Measurements from ENCODE around the gene ACTR3. TPM values are rescaled to one million over a fixed set of nuclear protein-coding genes. Genes with fewer than 3 reads are reported as not detected.
A peak's percentile ranks its signal among the peaks of the same experiment; 100 is the strongest.

The ACTR3 gene
- total and polyA plus RNA-seq, 10 of the 15 experiments (the other 5 are each of a cell fraction or from before 2014, with no cell fraction given), result 79.1 to 616 (median 471) TPM

DNA sequence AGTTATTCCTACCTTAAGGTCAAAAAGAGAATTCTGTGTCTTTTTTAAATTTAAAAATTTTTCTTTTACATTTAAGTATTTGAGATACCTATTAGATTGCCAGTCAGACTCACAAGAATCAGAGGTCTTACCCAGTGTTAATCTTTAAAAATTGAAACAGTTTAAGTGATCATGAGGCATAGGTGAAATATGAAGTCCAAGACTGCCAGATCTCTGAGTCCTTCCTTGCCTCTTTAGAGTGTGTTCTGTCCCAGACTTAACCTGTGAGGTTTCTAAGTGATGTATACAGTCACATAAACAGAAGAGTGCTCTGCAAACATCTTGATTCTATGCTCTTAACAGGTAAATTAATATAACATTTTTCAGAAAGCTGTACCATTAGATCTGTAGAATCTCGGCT, 40.6 kb downstream of the ACTR3 start (continued):
- TF ChIP-seq, protein P1, sequence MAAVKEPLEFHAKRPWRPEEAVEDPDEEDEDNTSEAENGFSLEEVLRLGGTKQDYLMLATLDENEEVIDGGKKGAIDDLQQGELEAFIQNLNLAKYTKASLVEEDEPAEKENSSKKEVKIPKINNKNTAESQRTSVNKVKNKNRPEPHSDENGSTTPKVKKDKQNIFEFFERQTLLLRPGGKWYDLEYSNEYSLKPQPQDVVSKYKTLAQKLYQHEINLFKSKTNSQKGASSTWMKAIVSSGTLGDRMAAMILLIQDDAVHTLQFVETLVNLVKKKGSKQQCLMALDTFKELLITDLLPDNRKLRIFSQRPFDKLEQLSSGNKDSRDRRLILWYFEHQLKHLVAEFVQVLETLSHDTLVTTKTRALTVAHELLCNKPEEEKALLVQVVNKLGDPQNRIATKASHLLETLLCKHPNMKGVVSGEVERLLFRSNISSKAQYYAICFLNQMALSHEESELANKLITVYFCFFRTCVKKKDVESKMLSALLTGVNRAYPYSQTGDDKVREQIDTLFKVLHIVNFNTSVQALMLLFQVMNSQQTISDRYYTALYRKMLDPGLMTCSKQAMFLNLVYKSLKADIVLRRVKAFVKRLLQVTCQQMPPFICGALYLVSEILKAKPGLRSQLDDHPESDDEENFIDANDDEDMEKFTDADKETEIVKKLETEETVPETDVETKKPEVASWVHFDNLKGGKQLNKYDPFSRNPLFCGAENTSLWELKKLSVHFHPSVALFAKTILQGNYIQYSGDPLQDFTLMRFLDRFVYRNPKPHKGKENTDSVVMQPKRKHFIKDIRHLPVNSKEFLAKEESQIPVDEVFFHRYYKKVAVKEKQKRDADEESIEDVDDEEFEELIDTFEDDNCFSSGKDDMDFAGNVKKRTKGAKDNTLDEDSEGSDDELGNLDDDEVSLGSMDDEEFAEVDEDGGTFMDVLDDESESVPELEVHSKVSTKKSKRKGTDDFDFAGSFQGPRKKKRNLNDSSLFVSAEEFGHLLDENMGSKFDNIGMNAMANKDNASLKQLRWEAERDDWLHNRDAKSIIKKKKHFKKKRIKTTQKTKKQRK (IDR thresholded peaks at IDR 0.05; ENCODE audit: low read depth, low read length), result no peak
- TF ChIP-seq STAT3 (IDR thresholded peaks at IDR 0.05; ENCODE audit: low read depth, low read length), result no peak

DNA sequence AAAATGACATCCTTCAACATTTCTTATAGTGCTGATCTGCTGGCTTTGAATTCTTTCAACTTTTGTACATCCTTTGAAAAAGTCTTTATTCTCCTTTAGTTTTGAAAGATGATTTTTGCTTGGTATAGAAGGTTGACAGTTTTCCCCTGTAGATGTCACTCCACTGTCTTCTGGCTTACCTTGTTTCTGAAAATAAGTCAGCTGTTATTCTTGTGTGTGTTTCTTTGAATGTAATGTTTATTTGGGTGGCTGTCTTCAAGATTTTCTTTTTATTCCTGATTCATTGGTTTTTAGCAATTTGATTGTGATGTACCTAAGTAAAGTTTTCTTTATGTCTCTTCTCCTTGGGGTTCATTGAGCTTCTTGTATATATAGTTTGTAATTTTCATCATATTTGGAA, 47.6 kb downstream of the ACTR3 start:
- peaks cover 9% of the 10 kb centered on the region for H3K79me2 ChIP-seq (ENCODE audit: control insufficient read depth, insufficient read depth, low read length)
- H3K27me3 ChIP-seq (replicated peaks in 1 of 2; ENCODE audit: control insufficient read depth in 2 of 2, insufficient read depth in 2 of 2, low read length in 1 of 2), result no peaks in the 10 kb centered on the region
- H2AFZ ChIP-seq (ENCODE audit: control insufficient read depth, low read depth, low read length), result no peak overlapping the region
- H3K4me2 ChIP-seq (ENCODE audit: control insufficient read depth, insufficient read depth), result no peak overlapping the region
- intact Hi-C loops (cut with micrococcal nuclease; ENCODE audit: unreplicated experiment) (no loop called here), in situ Hi-C loops (cut with MboI) (no loop called here)
- H3K9ac ChIP-seq (ENCODE audit: control insufficient read depth, insufficient read depth, low read length), result no peak overlapping the region
- SMC1A ChIA-PET (ENCODE audit: uncharacterized antibody, unreplicated experiment), result interaction anchor here (1.0 to 1.1 kb wide), 2 partner anchors 8 to 42 kb away, joined by 3 to 4 read pairs; no protein-coding TSS in a partner anchor
- no peaks in the 10 kb centered on the region for H4K20me1 ChIP-seq (ENCODE audit: control insufficient read depth, insufficient read depth)
- H3K4me3 ChIP-seq, result no peak overlapping the region
- BruUV-seq (replicated peaks), result no TSS peak
- H3K4me1 ChIP-seq (ENCODE audit: control insufficient read depth, insufficient read depth, low read length), result no peaks in the 10 kb centered on the region
- peaks cover 3 to 48% of the 10 kb centered on the region in 2 experiments for H3K36me3 ChIP-seq (ENCODE audit: control insufficient read depth in 2 of 2, insufficient read depth in 2 of 2, low read length in 1 of 2)
- no peak for DNase-seq (ENCODE audit: low read depth, low spot score)
- no peak for FAIRE-seq
- peak; percentile 23; the same call in 2 of the 3 replicates for ATAC-seq
- CTCF ChIA-PET, result interaction anchor here (1.1 kb wide), 1 partner anchor 9 kb away, joined by 4 read pairs; no protein-coding TSS in a partner anchor
- H3K9me3 ChIP-seq (replicated peaks; ENCODE audit: control insufficient read depth, insufficient read depth, low read length), result peaks cover 18% of the 10 kb centered on the region
- RAD21 ChIA-PET (ENCODE audit: unreplicated experiment), result no interaction called here
- 0 out of 2 replicates have a peak, but pooled peaks have one; percentile 60 for TF ChIP-seq CBX5 (IDR thresholded peaks at IDR 0.05; ENCODE audit: low read depth)
- TF ChIP-seq CBFB (IDR thresholded peaks at IDR 0.05; ENCODE audit: low read depth), result no peak
- H3K27ac ChIP-seq (ENCODE audit: control insufficient read depth, insufficient read depth), result no peak overlapping the region
- POLR2A ChIA-PET, result no interaction called here
